DOHH2 (cell line): ENCODE measurements around the gene SMIM45.

Experiments used
- H3F3A ChIP-seq: fragments of 200-600 bp; sonication (generic), shearing (Covaris generic); 2 replicates; pipeline ENCODE4 v1.6.0; 2016; ENCODE audit warnings: antibody characterized with exemption, mild to moderate bottlenecking; ENCODE audit not compliant: control insufficient read depth, insufficient read depth
- H3K27ac ChIP-seq: fragments of 200-600 bp; sonication (generic); 2 replicates; pipeline ENCODE4 v1.5.1; 2014; ENCODE audit warnings: low read depth, mild to moderate bottlenecking, low read length, moderate library complexity
- H3K27me3 ChIP-seq: fragments of 200-600 bp; sonication (generic); 2 replicates; pipeline ENCODE4 v1.6.1; 2014; ENCODE audit warnings: mild to moderate bottlenecking, low read length, mixed read lengths; ENCODE audit not compliant: control insufficient read depth
- H3K36me3 ChIP-seq: fragments of 200-600 bp; sonication (generic); 2 replicates; pipeline ENCODE4 v1.6.1; 2014; ENCODE audit warnings: mild to moderate bottlenecking, low read length, moderate library complexity, mixed read lengths; ENCODE audit not compliant: control insufficient read depth
- H3K4me1 ChIP-seq: fragments of 200-600 bp; sonication (generic); 2 replicates; pipeline ENCODE4 v1.6.1; 2014; ENCODE audit warnings: mild to moderate bottlenecking, low read length, mixed read lengths; ENCODE audit not compliant: control insufficient read depth
- H3K4me2 ChIP-seq: fragments of 200-600 bp; sonication (generic); 2 replicates; pipeline ENCODE4 v1.6.0; 2014; ENCODE audit warnings: mild to moderate bottlenecking, low read length, moderate library complexity
- H3K4me3 ChIP-seq: fragments of 200-600 bp; sonication (generic); 2 replicates; pipeline ENCODE4 v1.5.1; 2014; ENCODE audit warnings: mild to moderate bottlenecking, low read length, mixed read lengths
- H3K79me2 ChIP-seq: fragments of 200-600 bp; sonication (generic); 2 replicates; pipeline ENCODE4 v1.6.1; 2014; ENCODE audit warnings: mild to moderate bottlenecking, low read length, mixed read lengths; ENCODE audit not compliant: control insufficient read depth
- H3K9me2 ChIP-seq: fragments of 200-600 bp; sonication (generic); replicated peaks from 2 replicates; pipeline ENCODE4 v1.6.1; 2014; ENCODE audit warnings: mild to moderate bottlenecking, low read length, mixed read lengths; ENCODE audit not compliant: control insufficient read depth
- H3K9me3 ChIP-seq: fragments of 200-600 bp; sonication (generic); 2 replicates; pipeline ENCODE4 v1.6.1; 2014; ENCODE audit warnings: antibody characterized with exemption, low read length, mixed read lengths; ENCODE audit not compliant: control insufficient read depth, insufficient read depth
- H4K20me1 ChIP-seq: fragments of 200-600 bp; sonication (generic); 2 replicates; pipeline ENCODE4 v1.6.0; 2014; ENCODE audit warnings: low read depth, mild to moderate bottlenecking, antibody characterized with exemption, low read length, moderate library complexity; ENCODE audit not compliant: control insufficient read depth, insufficient read depth
- CTCF ChIP-seq: fragments of 200-600 bp; sonication (generic); IDR thresholded peaks from one replicate; pipeline ENCODE4 v1.5.1; 2014; ENCODE audit warnings: antibody characterized with exemption, mild to moderate bottlenecking, low read depth, low read length; ENCODE audit not compliant: poor library complexity, severe bottlenecking
- EZH2phosphoT487 ChIP-seq: fragments of 200-600 bp; sonication (generic); IDR thresholded peaks from 2 replicates; pipeline ENCODE4 v1.6.1; 2017; ENCODE audit warnings: borderline replicate concordance, mild to moderate bottlenecking, antibody characterized with exemption, low read length, moderate library complexity, mixed read lengths

SMIM45 gene

GRCh38 chr22:41915786-41916493 is 36.0 kb upstream of the SMIM45 start:
- Histone ChIP-seq H3K27ac (no peak overlapping the region), H3F3A (peaks cover 10% of the 10 kb centered on the region), H4K20me1 (peaks cover 3% of the 10 kb centered on the region; the same call in 1 of the 2 replicates), H3K4me2 (peak overlapping the region; percentile 67), H3K9me2 (no peaks in the 10 kb centered on the region), H3K27me3 (peaks cover 67% of the 10 kb centered on the region), H3K4me1 (peaks cover 73% of the 10 kb centered on the region), H3K36me3 (peaks cover 3% of the 10 kb centered on the region), H3K4me3 (no peak overlapping the region; the same call in 1 of the 2 replicates), H3K79me2 (no peaks in the 10 kb centered on the region), H3K9me3 (no peaks in the 10 kb centered on the region)
- no peak for TF ChIP-seq CTCF
- peak; percentile 45 for TF ChIP-seq EZH2phosphoT487

GRCh38 chr22:41916745-41917358 is 35.1 kb upstream of the SMIM45 start:
- Histone ChIP-seq H3K9me2 (no peaks in the 10 kb centered on the region), H4K20me1 (peaks cover 3% of the 10 kb centered on the region; the same call in 1 of the 2 replicates), H3F3A (peaks cover 15% of the 10 kb centered on the region), H3K4me3 (no peak overlapping the region), H3K79me2 (no peaks in the 10 kb centered on the region), H3K4me1 (peaks cover 75% of the 10 kb centered on the region), H3K27me3 (peaks cover 58% of the 10 kb centered on the region), H3K9me3 (no peaks in the 10 kb centered on the region), H3K4me2 (no peak overlapping the region), H3K36me3 (peaks cover 8% of the 10 kb centered on the region), H3K27ac (no peak overlapping the region)
- no peak for TF ChIP-seq CTCF
- no peak for TF ChIP-seq EZH2phosphoT487

- no peaks in the 10 kb centered on the region for H3K9me3 ChIP-seq
- no peak overlapping the region for H3K27ac ChIP-seq
- peaks cover 52% of the 10 kb centered on the region for H3K27me3 ChIP-seq
- H3K79me2 ChIP-seq: no peaks in the 10 kb centered on the region
- H3K4me1 ChIP-seq: peaks cover 81% of the 10 kb centered on the region
- peaks cover 21% of the 10 kb centered on the region for H3F3A ChIP-seq
- no peaks in the 10 kb centered on the region for H3K9me2 ChIP-seq
- peaks cover 3% of the 10 kb centered on the region; the same call in 1 of the 2 replicates for H4K20me1 ChIP-seq
- peaks cover 14% of the 10 kb centered on the region for H3K36me3 ChIP-seq
- no peak overlapping the region for H3K4me3 ChIP-seq
- peak overlapping the region; percentile 92 for H3K4me2 ChIP-seq
- TF ChIP-seq CTCF: no peak
- TF ChIP-seq EZH2phosphoT487: no peak
These were observed 34.5 kb upstream of the SMIM45 start for GRCh38 chr22:41917375-41917902.
